Neuronal stem cell (in vitro differentiated cells): ENCODE results near the gene SPATA24.
A peak's percentile ranks its signal among the peaks of the same experiment; 100 is the strongest.

ENCODE experiments used
- DNase-seq: peaks from one replicate; pipeline ENCODE4 v3.0.0-alpha.2; 2013; ENCODE audit warnings: low spot score
- H2AFZ ChIP-seq: one replicate; pipeline ENCODE4 v1.6.1; 2013; ENCODE audit warnings: mild to moderate bottlenecking, low read length, inconsistent platforms
- H2AK5ac ChIP-seq: 2 replicates; pipeline ENCODE4 v1.6.1; 2013; ENCODE audit warnings: low read depth, mild to moderate bottlenecking, inconsistent platforms, low read length, moderate library complexity, mixed read lengths
- H2BK120ac ChIP-seq: 2 replicates; pipeline ENCODE4 v1.6.1; 2013; ENCODE audit warnings: low read depth, mild to moderate bottlenecking, inconsistent platforms, low read length, moderate library complexity, mixed read lengths
- H2BK12ac ChIP-seq: one replicate; pipeline ENCODE4 v1.6.1; 2013; ENCODE audit warnings: low read length, inconsistent platforms
- H2BK15ac ChIP-seq: 2 replicates; pipeline ENCODE4 v1.6.1; 2013; ENCODE audit warnings: mild to moderate bottlenecking, low read length, inconsistent platforms, mixed read lengths
- H2BK5ac ChIP-seq: one replicate; pipeline ENCODE4 v1.6.1; 2013; ENCODE audit warnings: inconsistent platforms, mild to moderate bottlenecking, low read length, moderate library complexity
- H3K14ac ChIP-seq: one replicate; pipeline ENCODE4 v1.6.1; 2013; ENCODE audit warnings: low read length, inconsistent platforms
- H3K18ac ChIP-seq: 2 replicates; pipeline ENCODE4 v1.6.1; 2013; ENCODE audit warnings: low read length, inconsistent platforms
- H3K23ac ChIP-seq: 2 replicates; pipeline ENCODE4 v1.6.1; 2013; ENCODE audit warnings: low read depth, mild to moderate bottlenecking, mixed read lengths, low read length, inconsistent platforms; ENCODE audit not compliant: poor library complexity
- H3K27ac ChIP-seq: replicated peaks from 3 replicates; pipeline ENCODE4 v1.5.1; 2013; ENCODE audit warnings: low read length, inconsistent platforms
- H3K27me3 ChIP-seq, 3 experiments: 2 replicates each; pipeline ENCODE4 v1.6.1; 2013; ENCODE audit warnings: low read length in 3 of 3, mild to moderate bottlenecking in 2 of 3, inconsistent platforms in 1 of 3, low read depth in 1 of 3, mixed read lengths in 1 of 3, moderate library complexity in 1 of 3; ENCODE audit not compliant: control insufficient read depth in 3 of 3, insufficient read depth in 3 of 3
- H3K36me3 ChIP-seq, 2 donors: replicated peaks in 1 of 2; 2 replicates each; pipeline ENCODE4 v1.6.1; 2013; ENCODE audit warnings: low read length in 2 of 2; ENCODE audit not compliant: control insufficient read depth in 2 of 2, insufficient read depth in 2 of 2
- H3K4ac ChIP-seq: 2 replicates; pipeline ENCODE4 v1.6.1; 2013; ENCODE audit warnings: inconsistent platforms, mild to moderate bottlenecking, low read length, moderate library complexity
- H3K4me1 ChIP-seq, 2 donors: 1 replicate in 1 of 2; 2 replicates in 1 of 2; pipeline ENCODE4 v1.6.1; 2013; ENCODE audit warnings: low read length in 2 of 2, low read depth in 1 of 2; ENCODE audit not compliant: control insufficient read depth in 2 of 2, insufficient read depth in 1 of 2
- H3K4me2 ChIP-seq: one replicate; pipeline ENCODE4 v1.6.1; 2013; ENCODE audit warnings: mild to moderate bottlenecking, low read length, inconsistent platforms; ENCODE audit not compliant: insufficient read depth, poor library complexity, severe bottlenecking
- H3K4me3 ChIP-seq, 2 donors: 2 replicates each; pipeline ENCODE4 v1.5.1; 2013; ENCODE audit warnings: low read length in 2 of 2, mild to moderate bottlenecking in 2 of 2, inconsistent platforms in 1 of 2, moderate library complexity in 1 of 2
- H3K79me1 ChIP-seq: one replicate; pipeline ENCODE4 v1.6.1; 2013; ENCODE audit warnings: low read depth, mild to moderate bottlenecking, inconsistent platforms, low read length, moderate library complexity
- H3K9ac ChIP-seq: one replicate; pipeline ENCODE4 v1.6.1; 2013; ENCODE audit warnings: mild to moderate bottlenecking, low read depth, low read length, inconsistent platforms; ENCODE audit not compliant: poor library complexity
- H3K9me3 ChIP-seq, 2 donors: replicated peaks in 1 of 2; 2 replicates each; pipeline versions ENCODE3 to v1.6.1; 2013; ENCODE audit warnings: low read length in 2 of 2, mild to moderate bottlenecking in 2 of 2, inconsistent platforms in 1 of 2, low read depth in 1 of 2, mixed read lengths in 1 of 2, moderate library complexity in 1 of 2; ENCODE audit not compliant: control insufficient read depth in 2 of 2, insufficient read depth in 1 of 2
- H4K8ac ChIP-seq: one replicate; pipeline ENCODE4 v1.6.1; 2013; ENCODE audit warnings: low read depth, mild to moderate bottlenecking, inconsistent platforms, low read length, moderate library complexity
- H4K91ac ChIP-seq: one replicate; pipeline ENCODE4 v1.6.1; 2013; ENCODE audit warnings: low read length, low read depth, mild to moderate bottlenecking, inconsistent platforms; ENCODE audit not compliant: poor library complexity
- WGBS, 2 donors: extraction: QIAGEN DNeasy Blood & Tissue Kit; methylation state at CpG; one replicate each; pipeline ENCODE4 v1.1.7; 2013; ENCODE audit warnings: missing lambda C conversion rate in 2 of 2, mixed read lengths in 1 of 2; ENCODE audit not compliant: insufficient read length in 2 of 2, insufficient replicate concordance in 1 of 2; ENCODE audit errors: extremely low coverage in 2 of 2; 5-methylcytosine and 5-hydroxymethylcytosine counted together

Gene SPATA24

GRCh38 chr5:139381837-139382761, 21.8 kb downstream of the SPATA24 start:
- Histone ChIP-seq H3K36me3 (no peaks in the 10 kb centered on the region), H3K18ac (peak overlapping the region; percentile 76), H3K27me3 (peaks cover 0 to 16% (median 0%) of the 10 kb centered on the region in 3 experiments), H3K9ac (no peak overlapping the region), H3K79me1 (peaks cover 6% of the 10 kb centered on the region), H2AFZ (no peak overlapping the region), H4K91ac (no peak overlapping the region), H3K4me3 (no peak overlapping the region), H3K4me2 (no peak overlapping the region), H3K14ac (no peak overlapping the region), H3K4me1 (peaks cover 0 to 2% of the 10 kb centered on the region in 2 donors), H2BK12ac (no peak overlapping the region), H3K27ac (no peak overlapping the region), H2BK5ac (peak overlapping the region; percentile 22), H2BK120ac (no peak overlapping the region), H3K23ac (peak overlapping the region; percentile 96), H2BK15ac (no peak overlapping the region), H3K9me3 (no peaks in the 10 kb centered on the region), H4K8ac (peak overlapping the region; percentile 65), H2AK5ac (peak overlapping the region; percentile 88), H3K4ac (peak overlapping the region; percentile 84)
- no peak for DNase-seq
- WGBS, 2 donors = no CpG with 5 or more reads among the region's 28 CpGs

GRCh38 chr5:139379626-139380449, 24.1 kb downstream of the SPATA24 start:
- Histone ChIP-seq H2BK12ac (no peak overlapping the region), H2BK15ac (no peak overlapping the region), H3K4me1 (peaks cover 0 to 2% of the 10 kb centered on the region in 2 donors), H3K4ac (peak overlapping the region; percentile 37), H3K23ac (peak overlapping the region; percentile 73), H3K14ac (peak overlapping the region; percentile 89), H4K91ac (no peak overlapping the region), H3K9me3 (peaks cover 0 to 3% of the 10 kb centered on the region in 2 donors), H3K27ac (no peak overlapping the region), H3K9ac (peak overlapping the region; percentile 44), H2BK5ac (no peak overlapping the region), H4K8ac (peak overlapping the region; percentile 82), H2AFZ (no peak overlapping the region), H3K18ac (peak overlapping the region; percentile 64), H3K4me3 (peak overlapping the region in 1 of 2 donors; percentile 21), H3K79me1 (peaks cover 7% of the 10 kb centered on the region), H3K4me2 (no peak overlapping the region), H2BK120ac (no peak overlapping the region), H3K27me3 (peaks cover 0 to 2% (median 0%) of the 10 kb centered on the region in 3 experiments), H3K36me3 (peaks cover 0 to 4% of the 10 kb centered on the region in 2 donors), H2AK5ac (peak overlapping the region; percentile 70)
- no CpG with 5 or more reads among the region's 15 CpGs for WGBS, 2 donors
- no peak for DNase-seq

- Histone ChIP-seq H2BK12ac (peak overlapping the region; percentile 41), H3K9me3 (peaks cover 0 to 3% of the 10 kb centered on the region in 2 donors), H4K8ac (no peak overlapping the region), H3K36me3 (peaks cover 1 to 6% of the 10 kb centered on the region in 2 donors), H4K91ac (no peak overlapping the region), H2BK120ac (no peak overlapping the region), H2BK5ac (no peak overlapping the region), H3K27me3 (no peaks in the 10 kb centered on the region), H3K79me1 (peaks cover 7% of the 10 kb centered on the region), H3K4me1 (peaks cover 0 to 2% of the 10 kb centered on the region in 2 donors), H3K27ac (no peak overlapping the region), H3K4ac (no peak overlapping the region), H3K18ac (no peak overlapping the region), H3K4me3 (no peak overlapping the region), H2BK15ac (no peak overlapping the region), H3K23ac (peak overlapping the region; percentile 73), H2AFZ (no peak overlapping the region), H3K14ac (no peak overlapping the region), H3K4me2 (no peak overlapping the region), H2AK5ac (no peak overlapping the region), H3K9ac (peak overlapping the region; percentile 44)
- DNase-seq = no peak
- WGBS, 2 donors = no CpG with 5 or more reads among the region's 13 CpGs
These were observed 24.9 kb downstream of the SPATA24 start for GRCh38 chr5:139378941-139379361.
